Loucy (cell line): Measurements from ENCODE around the gene LMOD3.

Experiments
- H2AFZ ChIP-seq: fragments of 200-600 bp; sonication (generic); 2 replicates; pipeline ENCODE4 v1.6.0; 2016; ENCODE audit warnings: antibody characterized with exemption, mild to moderate bottlenecking, low read length, moderate library complexity
- H3F3A ChIP-seq: fragments of 200-600 bp; 2 replicates; pipeline ENCODE4 v1.6.0; 2016; ENCODE audit warnings: antibody characterized with exemption, low read depth, mild to moderate bottlenecking
- H3K27me3 ChIP-seq: fragments of 200-600 bp; sonication (generic); 2 replicates; pipeline ENCODE4 v1.6.1; 2014; ENCODE audit warnings: low read length, mild to moderate bottlenecking; ENCODE audit not compliant: insufficient read depth, poor library complexity, severe bottlenecking
- H3K36me3 ChIP-seq: fragments of 200-600 bp; sonication (generic); 2 replicates; pipeline ENCODE4 v1.6.1; 2016; ENCODE audit warnings: low read length; ENCODE audit not compliant: insufficient read depth
- H3K4me1 ChIP-seq: fragments of 200-600 bp; sonication (generic); 2 replicates; pipeline ENCODE4 v1.5.1; 2014; ENCODE audit warnings: low read length, mild to moderate bottlenecking; ENCODE audit not compliant: insufficient read depth, poor library complexity, severe bottlenecking
- H3K4me2 ChIP-seq: fragments of 200-600 bp; sonication (generic); 2 replicates; pipeline ENCODE4 v1.6.0; 2014; ENCODE audit warnings: antibody characterized with exemption, low read length, low read depth, mild to moderate bottlenecking; ENCODE audit not compliant: poor library complexity, severe bottlenecking
- H3K4me3 ChIP-seq: fragments of 200-600 bp; sonication (generic); 2 replicates; pipeline ENCODE4 v1.5.1; 2014; ENCODE audit warnings: low read length, mild to moderate bottlenecking, mixed read lengths; ENCODE audit not compliant: poor library complexity, severe bottlenecking
- H3K79me2 ChIP-seq: fragments of 200-600 bp; sonication (generic); 2 replicates; pipeline ENCODE4 v1.6.1; 2014; ENCODE audit warnings: low read length; ENCODE audit not compliant: insufficient read depth
- H3K9ac ChIP-seq: fragments of 200-600 bp; sonication (generic); 2 replicates; pipeline ENCODE4 v1.6.0; 2014; ENCODE audit warnings: mild to moderate bottlenecking, low read depth, low read length, moderate library complexity; ENCODE audit not compliant: poor library complexity, severe bottlenecking
- H3K9me2 ChIP-seq: fragments of 200-600 bp; sonication (generic); replicated peaks from 2 replicates; pipeline ENCODE4 v1.6.1; 2016; ENCODE audit warnings: low read depth, low read length, mixed read lengths
- H3K9me3 ChIP-seq: fragments of 200-600 bp; sonication (generic); 2 replicates; pipeline ENCODE4 v1.6.1; 2014; ENCODE audit warnings: mild to moderate bottlenecking, antibody characterized with exemption, low read length, low read depth; ENCODE audit not compliant: insufficient read depth
- H4K20me1 ChIP-seq: fragments of 200-600 bp; sonication (generic); 2 replicates; pipeline ENCODE4 v1.6.0; 2014; ENCODE audit warnings: antibody characterized with exemption, low read length, mild to moderate bottlenecking; ENCODE audit not compliant: insufficient read depth, poor library complexity, severe bottlenecking
- EZH2phosphoT487 ChIP-seq: fragments of 200-600 bp; IDR thresholded peaks from 2 replicates; pipeline ENCODE4 v1.6.1; 2018; ENCODE audit warnings: antibody characterized with exemption, mild to moderate bottlenecking, moderate library complexity, borderline replicate concordance
- TF ChIP-seq, protein P1 (sequence below): fragments of 200-600 bp; sonication (generic); conservative IDR thresholded peaks from 2 replicates; pipeline ENCODE4 v1.5.1; 2014; ENCODE audit warnings: mild to moderate bottlenecking, antibody characterized with exemption, low read length

The LMOD3 gene

DNA sequence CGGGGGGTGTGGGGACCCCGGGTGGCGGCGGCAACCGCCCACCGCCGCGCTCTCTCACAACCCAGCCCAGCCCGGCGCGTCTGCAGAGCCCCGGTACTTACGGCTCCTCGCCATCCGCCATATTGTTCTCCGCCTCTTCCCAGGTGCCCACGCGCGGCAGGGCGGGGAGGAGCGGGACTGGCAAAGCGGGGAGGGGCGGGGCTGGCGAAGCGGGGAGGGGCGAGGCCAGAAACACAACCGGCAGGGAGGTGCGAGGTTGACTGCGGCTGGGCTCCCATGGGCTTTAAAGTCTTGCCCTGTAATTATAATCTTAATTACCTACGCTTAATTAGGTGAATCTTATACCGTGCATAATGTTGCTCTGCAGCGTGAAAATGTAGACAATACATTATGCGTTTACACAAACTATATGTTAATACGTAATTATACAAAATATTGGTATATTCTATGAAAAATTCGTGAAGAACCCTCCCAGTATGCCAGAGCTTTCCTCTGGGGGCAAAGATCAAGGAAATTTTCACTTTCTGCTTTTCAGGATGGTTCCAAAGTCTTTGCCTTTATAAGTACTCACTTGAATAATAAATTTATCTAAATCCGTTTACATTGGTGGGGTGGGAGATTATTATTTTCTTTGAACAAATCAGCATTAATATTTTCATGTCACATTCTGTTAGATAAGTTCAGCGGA, 42.0 kb downstream of the LMOD3 start, which contains the start of gene UBA3:
TSS of gene UBA3 (minus strand) at position 133 of the 688 bp plus-strand sequence. CDS start at position 121, 12 bp downstream.
- no peak within 1 kb of the TSS for H2AFZ ChIP-seq
- H3K4me2 ChIP-seq: peak within 1 kb of the TSS; percentile 83
- no peak for TF ChIP-seq EZH2phosphoT487
- H4K20me1 ChIP-seq: peaks cover 25% of the 10 kb centered on the region
- H3K9me2 ChIP-seq: no peaks in the 10 kb centered on the region
- H3K4me1 ChIP-seq: peaks cover 62% of the 10 kb centered on the region
- peak within 1 kb of the TSS; percentile 96 for H3K9ac ChIP-seq
- H3K9me3 ChIP-seq: no peaks in the 10 kb centered on the region
- H3K27me3 ChIP-seq: no peaks in the 10 kb centered on the region
- H3K4me3 ChIP-seq: peak within 1 kb of the TSS; percentile 90
- no peaks in the 10 kb centered on the region for H3K36me3 ChIP-seq
- peaks cover 9% of the 10 kb centered on the region; the same call in 1 of the 2 replicates for H3F3A ChIP-seq
- peaks cover 59% of the 10 kb centered on the region for H3K79me2 ChIP-seq

- Histone ChIP-seq H3K79me2 (peaks cover 58% of the 10 kb centered on the region), H3K27me3 (no peaks in the 10 kb centered on the region), H2AFZ (no peak overlapping the region), H3K4me1 (peaks cover 61% of the 10 kb centered on the region), H3K4me3 (peak overlapping the region; percentile 90), H3K36me3 (no peaks in the 10 kb centered on the region), H3K9me3 (no peaks in the 10 kb centered on the region), H4K20me1 (peaks cover 25% of the 10 kb centered on the region), H3K9me2 (no peaks in the 10 kb centered on the region), H3K9ac (peak overlapping the region; percentile 96), H3F3A (peaks cover 9% of the 10 kb centered on the region; the same call in 1 of the 2 replicates), H3K4me2 (peak overlapping the region; percentile 83)
- TF ChIP-seq, protein P1, sequence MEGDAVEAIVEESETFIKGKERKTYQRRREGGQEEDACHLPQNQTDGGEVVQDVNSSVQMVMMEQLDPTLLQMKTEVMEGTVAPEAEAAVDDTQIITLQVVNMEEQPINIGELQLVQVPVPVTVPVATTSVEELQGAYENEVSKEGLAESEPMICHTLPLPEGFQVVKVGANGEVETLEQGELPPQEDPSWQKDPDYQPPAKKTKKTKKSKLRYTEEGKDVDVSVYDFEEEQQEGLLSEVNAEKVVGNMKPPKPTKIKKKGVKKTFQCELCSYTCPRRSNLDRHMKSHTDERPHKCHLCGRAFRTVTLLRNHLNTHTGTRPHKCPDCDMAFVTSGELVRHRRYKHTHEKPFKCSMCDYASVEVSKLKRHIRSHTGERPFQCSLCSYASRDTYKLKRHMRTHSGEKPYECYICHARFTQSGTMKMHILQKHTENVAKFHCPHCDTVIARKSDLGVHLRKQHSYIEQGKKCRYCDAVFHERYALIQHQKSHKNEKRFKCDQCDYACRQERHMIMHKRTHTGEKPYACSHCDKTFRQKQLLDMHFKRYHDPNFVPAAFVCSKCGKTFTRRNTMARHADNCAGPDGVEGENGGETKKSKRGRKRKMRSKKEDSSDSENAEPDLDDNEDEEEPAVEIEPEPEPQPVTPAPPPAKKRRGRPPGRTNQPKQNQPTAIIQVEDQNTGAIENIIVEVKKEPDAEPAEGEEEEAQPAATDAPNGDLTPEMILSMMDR: no peak
- no peak for TF ChIP-seq EZH2phosphoT487
These were observed 42.9 kb downstream of the LMOD3 start for GRCh38 chr3:69079269-69080159.

- no peak for TF ChIP-seq EZH2phosphoT487
- TF ChIP-seq, protein P1: no peak
- Histone ChIP-seq H3F3A (no peaks in the 10 kb centered on the region), H3K4me2 (peak overlapping the region; percentile 4), H4K20me1 (peaks cover 12% of the 10 kb centered on the region), H3K9me3 (no peaks in the 10 kb centered on the region), H2AFZ (no peak overlapping the region), H3K79me2 (peaks cover 74% of the 10 kb centered on the region), H3K4me3 (no peak overlapping the region), H3K27me3 (no peaks in the 10 kb centered on the region), H3K36me3 (peaks cover 6% of the 10 kb centered on the region; the same call in 1 of the 2 replicates), H3K4me1 (peaks cover 40% of the 10 kb centered on the region), H3K9ac (no peak overlapping the region), H3K9me2 (no peaks in the 10 kb centered on the region)
These were observed 49.5 kb downstream of the LMOD3 start for GRCh38 chr3:69072928-69073327.
